Measurements from ENCODE around the gene ARHGEF39. TPM values are rescaled to one million over a fixed set of nuclear protein-coding genes. Genes with fewer than 3 reads are reported as not detected.

ARHGEF39 gene
- total RNA-seq: 0.28 and 3.6 TPM in 2 replicates

DNA sequence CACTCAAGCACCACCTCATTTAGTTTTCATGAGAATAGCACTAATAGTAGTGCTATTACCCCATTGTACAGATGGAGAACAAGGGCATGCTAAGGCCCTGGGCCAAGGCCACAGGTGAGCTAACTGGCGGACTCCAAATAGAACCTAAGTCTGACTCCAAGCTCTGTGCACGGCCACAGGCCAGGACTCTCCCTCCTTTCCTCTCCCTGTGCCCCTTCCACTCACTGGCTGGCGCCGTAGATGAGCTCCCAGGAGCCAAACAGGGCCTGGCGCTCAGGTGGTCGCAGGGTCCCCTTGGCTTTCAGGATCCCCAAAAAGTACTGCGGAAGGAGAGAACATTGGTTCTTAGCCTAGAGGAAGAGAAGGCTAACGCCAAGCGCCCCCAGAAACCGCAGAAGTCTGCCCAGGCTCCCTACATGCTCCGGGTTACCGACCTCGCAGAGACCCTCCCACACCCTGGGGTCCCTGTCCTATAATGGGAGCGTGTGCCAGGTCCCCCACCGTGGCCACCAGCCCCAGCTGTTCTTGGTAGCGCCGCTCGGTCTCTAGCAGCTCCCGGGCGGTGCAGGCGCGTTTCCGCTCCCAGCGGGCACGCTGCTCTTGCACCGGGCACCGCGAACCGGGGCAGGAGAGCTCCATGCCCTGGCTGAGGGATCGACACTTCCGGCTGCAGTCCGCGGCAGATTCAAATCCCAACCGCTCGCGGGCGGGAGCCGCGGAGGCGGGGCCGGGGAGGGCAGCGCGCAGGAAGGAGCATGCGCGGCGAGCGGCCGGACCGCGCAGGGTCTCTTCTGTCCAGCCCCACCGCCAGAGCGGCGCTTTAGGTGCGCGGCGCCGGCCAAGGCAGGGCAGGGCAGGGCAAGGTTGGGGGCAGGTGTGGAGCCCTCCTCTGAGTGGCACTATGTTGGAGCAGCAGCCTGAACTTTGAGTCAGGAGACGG is at the start of gene ARHGEF39:
Gene ARHGEF39, minus strand, starts transcription at position 665 of the 940 bp plus-strand sequence. Its CDS starts 26 bp downstream, at position 639.

DNA sequence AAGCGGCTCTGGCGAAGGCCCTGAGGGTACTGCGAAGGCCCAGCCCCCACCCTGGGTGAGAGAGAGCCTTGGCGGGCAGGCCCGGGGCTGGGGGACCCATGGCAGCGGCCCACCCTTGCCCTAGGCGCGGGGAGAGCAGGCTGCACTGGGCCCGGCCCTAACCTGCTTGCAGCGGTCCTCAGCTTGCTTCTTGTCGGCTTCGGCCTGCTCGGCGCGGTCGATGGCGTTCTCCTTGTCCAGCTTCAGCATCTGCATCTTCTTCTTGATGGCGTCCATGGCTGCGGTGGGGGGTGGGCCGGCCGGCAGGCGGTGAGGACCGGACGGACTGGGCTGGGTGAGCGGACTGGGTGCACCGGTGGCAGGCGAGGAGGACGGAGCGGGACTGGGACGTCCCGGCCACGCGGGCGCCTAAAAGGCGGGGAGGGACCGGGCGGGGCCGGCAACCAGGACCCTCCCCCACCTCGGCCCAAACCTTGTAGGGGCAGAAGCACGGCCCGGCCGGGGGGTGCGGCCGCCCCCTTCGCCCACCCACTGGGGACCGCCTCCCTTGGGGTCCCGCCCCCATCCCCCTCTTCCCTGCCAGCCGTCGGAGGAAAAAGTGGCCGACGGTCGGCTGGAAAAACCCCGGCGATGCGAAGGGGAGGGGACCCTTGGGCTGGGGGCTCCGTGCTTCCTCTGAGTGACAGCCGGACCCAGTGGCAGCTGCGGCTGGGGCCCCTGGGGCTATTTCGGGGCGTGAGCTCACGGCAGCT is 24.7 kb upstream of the ARHGEF39 start, which contains the start of gene TPM2:
Gene TPM2, minus strand, starts transcription at position 384 of the 752 bp plus-strand sequence. Its CDS starts 108 bp downstream, at position 276.

GRCh38 chr9:35673132-35674024 is 8.4 kb upstream of the ARHGEF39 start, which contains the start of gene CA9:
TSS of gene CA9 (plus strand) at chr9:35673928. CDS start at chr9:35673960, 32 bp downstream.

DNA sequence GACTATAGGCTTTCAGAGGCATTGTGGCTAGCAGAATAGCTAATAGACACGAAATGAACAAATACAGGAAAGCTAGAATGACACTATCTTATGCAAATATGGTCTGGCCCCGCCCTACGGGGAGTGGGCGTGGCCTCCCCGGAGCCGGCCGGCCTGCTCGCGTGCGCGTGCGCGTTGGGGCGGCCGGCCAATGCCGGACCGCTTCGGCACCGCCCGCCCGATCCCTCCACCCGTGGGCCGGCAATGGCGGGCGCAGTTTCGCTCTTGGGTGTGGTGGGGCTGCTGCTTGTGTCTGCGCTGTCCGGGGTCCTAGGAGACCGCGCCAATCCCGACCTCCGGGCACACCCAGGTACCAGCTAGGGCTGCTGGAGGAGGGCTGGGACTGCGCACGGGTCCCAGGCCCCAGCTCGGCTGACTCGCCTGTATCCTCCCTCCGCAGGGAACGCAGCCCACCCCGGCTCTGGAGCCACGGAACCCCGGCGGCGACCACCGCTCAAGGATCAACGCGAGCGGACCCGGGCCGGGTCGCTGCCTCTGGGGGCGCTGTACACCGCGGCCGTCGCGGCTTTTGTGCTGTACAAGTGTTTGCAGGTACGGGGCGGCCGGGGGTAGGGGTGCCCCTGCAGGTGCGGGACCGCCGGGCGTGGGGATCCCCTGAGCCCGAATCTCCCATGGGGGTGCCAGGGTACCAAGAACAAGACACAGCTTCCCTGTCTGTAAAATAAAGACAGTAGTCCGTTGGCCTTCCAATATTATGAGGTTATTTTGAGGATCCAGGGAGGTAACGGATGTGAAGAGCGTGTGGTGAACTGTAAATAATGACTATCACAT is 6.6 kb downstream of the ARHGEF39 start, which contains the start of gene CCDC107:
Gene CCDC107, plus strand, starts transcription at position 156 of the 831 bp plus-strand sequence. Its CDS starts 88 bp downstream, at position 244.

DNA sequence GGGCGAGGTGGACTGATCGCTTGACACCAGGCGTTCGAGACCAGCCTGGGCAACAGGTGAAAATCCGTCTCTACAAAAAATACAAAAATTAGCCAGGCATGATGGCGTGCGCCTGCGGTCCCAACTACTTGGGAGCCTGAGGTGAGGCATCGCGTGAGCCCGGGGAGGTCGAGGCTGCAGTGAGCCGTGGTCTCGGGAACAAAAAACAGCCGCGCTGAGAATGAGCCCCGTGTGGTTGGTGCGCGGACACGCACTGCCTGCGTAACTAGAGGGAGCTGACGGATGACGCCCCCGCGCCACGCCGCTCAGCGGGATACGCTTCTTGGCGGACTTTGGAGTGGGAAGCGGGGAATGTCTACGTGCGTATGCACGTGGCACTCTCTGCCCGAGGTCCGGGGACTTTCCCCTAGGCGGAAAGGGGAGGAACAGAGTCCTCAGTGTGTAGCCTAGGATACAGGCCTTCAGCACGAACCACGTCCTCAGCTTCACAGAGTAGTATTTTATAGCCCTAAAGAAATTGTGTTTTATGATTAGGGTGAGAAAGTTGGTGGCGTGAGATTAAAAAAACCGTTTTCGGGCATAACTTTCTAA is 7.4 kb downstream of the ARHGEF39 start, which contains the start of gene RMRP:
Gene RMRP, minus strand, starts transcription at position 474 of the 591 bp plus-strand sequence.

DNA sequence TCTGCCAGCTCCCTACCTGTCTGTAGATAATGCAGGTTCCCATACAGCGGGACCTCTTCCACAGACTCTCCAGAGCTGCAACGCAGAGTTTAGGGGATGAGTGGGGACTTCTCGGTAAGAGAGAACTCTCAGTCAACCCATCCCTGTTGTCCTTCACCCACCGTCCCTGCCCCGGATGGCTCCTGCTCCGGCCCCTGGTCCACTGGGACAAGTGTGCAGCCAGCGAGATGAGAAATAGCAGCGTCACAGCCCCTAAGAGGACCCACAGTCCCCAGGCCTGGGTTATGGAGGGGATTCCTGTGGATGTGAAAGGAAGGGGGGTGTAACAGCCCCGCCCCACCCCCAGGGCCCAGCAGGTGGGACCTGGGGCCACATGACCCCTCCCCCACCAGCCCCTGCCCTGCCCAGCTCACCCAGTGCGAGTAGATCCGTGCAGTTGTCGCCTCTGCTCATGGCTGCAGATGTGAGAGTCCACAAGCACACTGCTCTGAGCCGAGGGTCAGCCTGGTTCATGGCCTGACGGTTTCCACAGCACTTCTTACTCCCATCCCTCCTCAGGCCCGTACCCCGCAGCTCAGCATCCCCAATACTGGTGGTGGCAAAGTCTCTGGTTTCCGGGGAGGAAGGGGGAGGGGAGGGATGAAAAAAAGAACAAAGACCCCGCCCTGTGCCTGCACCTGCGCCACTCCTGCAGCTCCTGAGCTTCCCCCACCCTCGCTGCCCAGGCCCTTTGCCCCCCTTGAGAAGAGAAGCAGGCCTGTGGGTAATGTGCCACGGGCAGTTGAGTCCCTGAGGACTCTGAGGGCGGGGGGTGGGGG is 14.4 kb downstream of the ARHGEF39 start, which contains the start of gene SIT1:
Gene SIT1, minus strand, starts transcription at position 591 of the 818 bp plus-strand sequence. Its CDS starts 78 bp downstream, at position 513.

DNA sequence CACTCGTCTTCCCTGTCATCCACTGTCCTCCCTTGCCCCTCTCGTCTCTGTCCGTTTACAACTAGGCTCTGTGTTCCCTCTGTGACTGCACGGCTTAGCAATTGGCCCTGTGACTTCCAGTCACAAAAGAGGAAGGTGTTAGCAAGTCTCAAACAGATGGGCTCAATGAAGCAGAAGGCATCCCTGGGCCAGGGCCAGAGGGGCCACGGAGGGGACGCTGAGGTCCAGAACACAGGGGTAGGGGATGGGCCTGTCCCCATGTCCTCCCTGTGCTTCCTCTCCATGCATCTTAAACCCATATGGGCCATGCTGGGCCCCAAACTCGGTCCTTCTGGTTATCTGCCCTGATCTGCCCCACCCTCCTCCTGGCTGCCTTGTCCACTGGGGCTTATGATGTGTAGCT is 46.7 kb downstream of the ARHGEF39 start, which contains the start of gene CD72:
Gene CD72, minus strand, starts transcription at position 89 of the 403 bp plus-strand sequence. CDS start 110 bp downstream, outside the sequence.

Other genes with a start within 250 kb of the ARHGEF39 start
- 19.9 and 24.8 TPM in 2 replicates for gene RUSC2, start 175.1 kb downstream of the ARHGEF39 start, total RNA-seq
- 8.6 and 10.7 TPM in 2 replicates for gene TESK1, start 59.9 kb downstream of the ARHGEF39 start, total RNA-seq
- 0.19 and 0.56 TPM in 2 replicates for gene CD72, start 46.8 kb downstream of the ARHGEF39 start, total RNA-seq
- gene SIT1, start 14.3 kb downstream of the ARHGEF39 start, total RNA-seq: not detected in 2 replicates
- 3,474 and 7,582 TPM in 2 replicates for gene RMRP, start 7.2 kb downstream of the ARHGEF39 start, total RNA-seq
- gene CCDC107, start 6.9 kb downstream of the ARHGEF39 start, total RNA-seq: 16.9 and 24.2 TPM in 2 replicates
- 0.38 and 2.8 TPM in 2 replicates for gene CA9, start 8.7 kb upstream of the ARHGEF39 start, total RNA-seq
- gene TPM2, start 24.7 kb upstream of the ARHGEF39 start, total RNA-seq: 870 and 1,301 TPM in 2 replicates
- 342 and 359 TPM in 2 replicates for gene TLN1, start 67.0 kb upstream of the ARHGEF39 start, total RNA-seq
- gene CREB3, start 67.5 kb upstream of the ARHGEF39 start, total RNA-seq: 77.5 and 112 TPM in 2 replicates
- 15.2 and 19.9 TPM in 2 replicates for gene GBA2, start 84.0 kb upstream of the ARHGEF39 start, total RNA-seq
- 10.1 and 10.9 TPM in 2 replicates for gene RGP1, start 84.1 kb upstream of the ARHGEF39 start, total RNA-seq
- gene MSMP, start 89.1 kb upstream of the ARHGEF39 start, total RNA-seq: not detected in 2 replicates
- gene NPR2, start 126.4 kb upstream of the ARHGEF39 start, total RNA-seq: 10.9 and 18.3 TPM in 2 replicates
- 0.58 and 1.1 TPM in 2 replicates for gene SPAG8, start 147.1 kb upstream of the ARHGEF39 start, total RNA-seq
- 6.5 and 17.1 TPM in 2 replicates for gene HINT2, start 149.8 kb upstream of the ARHGEF39 start, total RNA-seq
- gene FAM221B, start 163.5 kb upstream of the ARHGEF39 start, total RNA-seq: not detected in 2 replicates
- 0.58 and 2.0 TPM in 2 replicates for gene TMEM8B, start 164.0 kb upstream of the ARHGEF39 start, total RNA-seq
- not detected in 2 replicates for gene OR13J1, start 205.2 kb upstream of the ARHGEF39 start, total RNA-seq
- 0.28 and 0.58 TPM in 2 replicates for gene HRCT1, start 241.0 kb upstream of the ARHGEF39 start, total RNA-seq
- 0.85 and 5.0 TPM in 2 replicates for gene SPAAR, start 244.3 kb upstream of the ARHGEF39 start, total RNA-seq

All from regular cardiac myocyte (primary cell).